ENCODE data around the gene GMDS. TPM values are rescaled to one million over a fixed set of nuclear protein-coding genes. Genes with fewer than 3 reads are reported as not detected.

Gene GMDS
- total RNA-seq, 1 experiment from 2014 or later: 31.1 TPM

GRCh38 chr6:1619673-1620503 lies 625.5 kb downstream of the GMDS start:
- peak in 1 of 2 experiments; percentile 35 for DNase-seq
- ChIA-PET POLR2A (no interaction called here), CTCF (no interaction called here)
- Mint-ChIP-seq H3K4me3 (ENCODE audit: unreplicated experiment) (no peak overlapping the region), H3K4me1 (ENCODE audit: low read depth, unreplicated experiment) (no peaks in the 10 kb centered on the region), H3K27me3 (ENCODE audit: insufficient read depth, unreplicated experiment) (no peaks in the 10 kb centered on the region), H3K36me3 (ENCODE audit: insufficient read depth, unreplicated experiment) (no peaks in the 10 kb centered on the region), H3K27ac (ENCODE audit: unreplicated experiment) (no peak overlapping the region), H3K9me3 (ENCODE audit: unreplicated experiment) (no peaks in the 10 kb centered on the region)
- H3K4me1 ChIP-seq: no peaks in the 10 kb centered on the region
- no TSS peak for BruUV-seq (replicated peaks)
- no peaks in the 10 kb centered on the region for H3K36me3 ChIP-seq (ENCODE audit: control insufficient read depth, insufficient read depth, low read length)
- no peaks in the 10 kb centered on the region for H3K9me3 ChIP-seq
- intact Hi-C loops (cut with micrococcal nuclease; ENCODE audit: unreplicated experiment): no loop called here
- no peak overlapping the region for H3K4me3 ChIP-seq (ENCODE audit: low read depth, low read length)
- no peaks in the 10 kb centered on the region for H3K27me3 ChIP-seq (replicated peaks; ENCODE audit: control insufficient read depth, insufficient read depth, low read length)
- TF ChIP-seq, protein P1, sequence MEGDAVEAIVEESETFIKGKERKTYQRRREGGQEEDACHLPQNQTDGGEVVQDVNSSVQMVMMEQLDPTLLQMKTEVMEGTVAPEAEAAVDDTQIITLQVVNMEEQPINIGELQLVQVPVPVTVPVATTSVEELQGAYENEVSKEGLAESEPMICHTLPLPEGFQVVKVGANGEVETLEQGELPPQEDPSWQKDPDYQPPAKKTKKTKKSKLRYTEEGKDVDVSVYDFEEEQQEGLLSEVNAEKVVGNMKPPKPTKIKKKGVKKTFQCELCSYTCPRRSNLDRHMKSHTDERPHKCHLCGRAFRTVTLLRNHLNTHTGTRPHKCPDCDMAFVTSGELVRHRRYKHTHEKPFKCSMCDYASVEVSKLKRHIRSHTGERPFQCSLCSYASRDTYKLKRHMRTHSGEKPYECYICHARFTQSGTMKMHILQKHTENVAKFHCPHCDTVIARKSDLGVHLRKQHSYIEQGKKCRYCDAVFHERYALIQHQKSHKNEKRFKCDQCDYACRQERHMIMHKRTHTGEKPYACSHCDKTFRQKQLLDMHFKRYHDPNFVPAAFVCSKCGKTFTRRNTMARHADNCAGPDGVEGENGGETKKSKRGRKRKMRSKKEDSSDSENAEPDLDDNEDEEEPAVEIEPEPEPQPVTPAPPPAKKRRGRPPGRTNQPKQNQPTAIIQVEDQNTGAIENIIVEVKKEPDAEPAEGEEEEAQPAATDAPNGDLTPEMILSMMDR (IDR thresholded peaks at IDR 0.05; ENCODE audit: insufficient read depth in 1 of 2, low read depth in 1 of 2, low read length in 1 of 2, severe bottlenecking in 1 of 2, unreplicated experiment in 1 of 2): no peak

DNA sequence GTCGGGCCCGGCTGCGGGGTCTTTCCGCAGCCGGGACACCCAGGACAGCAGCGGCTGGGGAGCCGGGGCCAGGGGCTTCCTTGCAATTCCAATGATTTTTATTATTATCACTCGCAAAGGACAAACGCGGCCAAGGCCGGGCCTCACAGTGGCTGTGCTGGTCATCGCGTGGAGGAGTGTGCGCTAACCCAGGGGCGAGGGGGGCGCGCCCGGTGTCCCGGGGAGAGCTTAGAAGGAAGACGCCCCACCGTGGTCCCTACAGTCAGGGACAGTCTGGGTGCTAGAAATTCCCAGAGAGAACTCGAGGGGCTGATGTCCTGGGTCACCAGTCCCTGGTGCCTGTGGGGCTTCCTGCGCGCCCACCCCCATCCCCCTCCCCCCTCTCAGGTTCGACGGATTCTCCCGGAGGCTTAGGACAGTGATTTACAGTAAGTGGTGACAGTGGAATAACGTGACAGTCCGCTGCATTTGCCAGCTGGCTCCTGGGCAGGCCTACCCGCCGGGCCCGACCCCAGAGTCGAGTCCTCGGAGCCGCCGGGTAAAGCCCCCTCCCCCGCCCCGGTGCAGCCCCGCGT lies 626.2 kb downstream of the GMDS start:
- DNase-seq: no peak
- Mint-ChIP-seq H3K27me3 (ENCODE audit: insufficient read depth, unreplicated experiment) (no peaks in the 10 kb centered on the region), H3K36me3 (ENCODE audit: insufficient read depth, unreplicated experiment) (no peaks in the 10 kb centered on the region), H3K9me3 (ENCODE audit: unreplicated experiment) (no peaks in the 10 kb centered on the region), H3K4me1 (ENCODE audit: low read depth, unreplicated experiment) (no peaks in the 10 kb centered on the region), H3K4me3 (ENCODE audit: unreplicated experiment) (no peak overlapping the region), H3K27ac (ENCODE audit: unreplicated experiment) (no peak overlapping the region)
- H3K4me3 ChIP-seq (ENCODE audit: low read depth, low read length): no peak overlapping the region
- TF ChIP-seq, protein P1 (IDR thresholded peaks at IDR 0.05; ENCODE audit: insufficient read depth in 1 of 2, low read depth in 1 of 2, low read length in 1 of 2, severe bottlenecking in 1 of 2, unreplicated experiment in 1 of 2): no peak
- H3K9me3 ChIP-seq: no peaks in the 10 kb centered on the region
- H3K4me1 ChIP-seq: no peaks in the 10 kb centered on the region
- H3K36me3 ChIP-seq (ENCODE audit: control insufficient read depth, insufficient read depth, low read length): no peaks in the 10 kb centered on the region
- no TSS peak for BruUV-seq (replicated peaks)
- POLR2A ChIA-PET: no interaction called here
- no peaks in the 10 kb centered on the region for H3K27me3 ChIP-seq (replicated peaks; ENCODE audit: control insufficient read depth, insufficient read depth, low read length)
- CTCF ChIA-PET: no interaction called here
- intact Hi-C loops (cut with micrococcal nuclease; ENCODE audit: unreplicated experiment): no loop called here

GRCh38 chr6:1618311-1619097 lies 626.9 kb downstream of the GMDS start:
- Histone ChIP-seq H3K4me3 (ENCODE audit: low read depth, low read length) (no peak overlapping the region), H3K27me3 (replicated peaks; ENCODE audit: control insufficient read depth, insufficient read depth, low read length) (no peaks in the 10 kb centered on the region), H3K4me1 (no peaks in the 10 kb centered on the region), H3K9me3 (no peaks in the 10 kb centered on the region), H3K36me3 (ENCODE audit: control insufficient read depth, insufficient read depth, low read length) (no peaks in the 10 kb centered on the region)
- CTCF ChIA-PET: no interaction called here
- no peak overlapping the region for H3K27ac Mint-ChIP-seq (ENCODE audit: unreplicated experiment)
- no peaks in the 10 kb centered on the region for H3K4me1 Mint-ChIP-seq (ENCODE audit: low read depth, unreplicated experiment)
- intact Hi-C loops (cut with micrococcal nuclease; ENCODE audit: unreplicated experiment): no loop called here
- H3K27me3 Mint-ChIP-seq (ENCODE audit: insufficient read depth, unreplicated experiment): no peaks in the 10 kb centered on the region
- no TSS peak for BruUV-seq (replicated peaks)
- TF ChIP-seq, protein P1 (IDR thresholded peaks at IDR 0.05; ENCODE audit: insufficient read depth in 1 of 2, low read depth in 1 of 2, low read length in 1 of 2, severe bottlenecking in 1 of 2, unreplicated experiment in 1 of 2): no peak
- H3K36me3 Mint-ChIP-seq (ENCODE audit: insufficient read depth, unreplicated experiment): no peaks in the 10 kb centered on the region
- POLR2A ChIA-PET: no interaction called here
- no peak overlapping the region for H3K4me3 Mint-ChIP-seq (ENCODE audit: unreplicated experiment)
- no peaks in the 10 kb centered on the region for H3K9me3 Mint-ChIP-seq (ENCODE audit: unreplicated experiment)
- DNase-seq: no peak

Data from Caco-2 (cell line).